SK-N-MC (cell line): Measurements from ENCODE around the gene PLAAT4.

Experiments
- EZH2 ChIP-seq: fragments of 200-600 bp; sonication (generic); IDR thresholded peaks from one replicate; pipeline ENCODE4 v1.6.1; 2017; ENCODE audit warnings: antibody characterized with exemption
- POLR2AphosphoS5 ChIP-seq: IDR thresholded peaks from 2 replicates; pipeline ENCODE4 v1.6.1; 2012; ENCODE audit warnings: mild to moderate bottlenecking, low read depth, low read length, borderline replicate concordance

GRCh38 chr11:63527667-63528066, 8.9 kb upstream of the PLAAT4 start:
- TF ChIP-seq EZH2 (no peak), POLR2AphosphoS5 (no peak)
